Stimulated activated effector memory CD8-positive, alpha-beta T cell treated with anti-CD3 and anti-CD28 coated beads, Interleukin-12 subunit alpha, Interleukin-12 subunit beta, amount 100 ng/mL, for 72 hours (primary cell): ENCODE measurements around the gene FAM131A.

ENCODE experiments used
- ATAC-seq: fragments of 150-1000 bp; cut with Tn5 transposase; 2 replicates; pipeline ENCODE4 v1.10.0; 2021
- DNase-seq, 2 donors: peaks; one replicate each; pipeline ENCODE4 v3.0.0; 2021 to 2022; ENCODE audit warnings: low spot score in 2 of 2
- H3K27ac Mint-ChIP-seq: one replicate; pipeline ENCODE4 v1.8.0; 2022; ENCODE audit warnings: mild to moderate bottlenecking, mixed read lengths
- H3K36me3 Mint-ChIP-seq: one replicate; pipeline ENCODE4 v1.8.0; 2022; ENCODE audit warnings: mild to moderate bottlenecking, mixed read lengths
- H3K4me1 Mint-ChIP-seq: one replicate; pipeline ENCODE4 v1.8.0; 2022; ENCODE audit warnings: mixed read lengths
- H3K4me3 Mint-ChIP-seq: one replicate; pipeline ENCODE4 v1.8.0; 2022; ENCODE audit warnings: mild to moderate bottlenecking, mixed read lengths
- H3K9me3 Mint-ChIP-seq: one replicate; pipeline ENCODE4 v1.8.0; 2022; ENCODE audit warnings: mixed read lengths

Gene FAM131A

DNA sequence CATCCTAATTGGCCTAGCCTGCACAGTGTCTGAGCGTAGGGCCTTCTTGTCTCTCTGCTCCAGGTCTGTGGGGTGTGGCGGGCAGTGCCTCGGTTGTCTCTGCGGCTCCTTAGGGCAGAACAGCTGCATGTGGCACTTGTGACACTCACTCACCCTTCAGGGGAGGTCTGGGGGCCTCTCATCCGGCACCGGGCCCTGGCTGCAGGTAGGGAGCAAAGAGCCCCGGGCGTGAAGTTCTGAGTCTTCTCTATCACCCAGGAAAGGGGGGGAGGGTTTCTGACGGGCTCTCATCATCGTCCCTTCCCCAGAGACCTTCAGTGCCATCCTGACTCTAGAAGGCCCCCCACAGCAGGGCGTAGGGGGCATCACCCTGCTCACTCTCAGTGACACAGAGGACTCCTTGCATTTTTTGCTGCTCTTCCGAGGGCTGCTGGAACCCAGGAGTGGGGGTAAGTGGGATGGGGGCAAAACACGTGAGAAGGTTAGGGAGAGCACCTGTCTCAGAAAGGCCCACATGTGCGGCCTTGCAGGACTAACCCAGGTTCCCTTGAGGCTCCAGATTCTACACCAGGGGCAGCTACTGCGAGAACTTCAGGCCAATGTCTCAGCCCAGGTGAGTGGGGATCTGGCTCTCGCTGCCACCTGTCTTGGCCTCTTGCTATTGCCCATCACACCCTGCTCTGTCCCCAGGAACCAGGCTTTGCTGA, 45.1 kb downstream of the FAM131A start:
- H3K27ac Mint-ChIP-seq, result no peak overlapping the region
- no peak for ATAC-seq
- no peaks in the 10 kb centered on the region for H3K4me1 Mint-ChIP-seq
- no peaks in the 10 kb centered on the region for H3K36me3 Mint-ChIP-seq
- no peak for DNase-seq
- no peak overlapping the region for H3K4me3 Mint-ChIP-seq
- no peaks in the 10 kb centered on the region for H3K9me3 Mint-ChIP-seq

DNA sequence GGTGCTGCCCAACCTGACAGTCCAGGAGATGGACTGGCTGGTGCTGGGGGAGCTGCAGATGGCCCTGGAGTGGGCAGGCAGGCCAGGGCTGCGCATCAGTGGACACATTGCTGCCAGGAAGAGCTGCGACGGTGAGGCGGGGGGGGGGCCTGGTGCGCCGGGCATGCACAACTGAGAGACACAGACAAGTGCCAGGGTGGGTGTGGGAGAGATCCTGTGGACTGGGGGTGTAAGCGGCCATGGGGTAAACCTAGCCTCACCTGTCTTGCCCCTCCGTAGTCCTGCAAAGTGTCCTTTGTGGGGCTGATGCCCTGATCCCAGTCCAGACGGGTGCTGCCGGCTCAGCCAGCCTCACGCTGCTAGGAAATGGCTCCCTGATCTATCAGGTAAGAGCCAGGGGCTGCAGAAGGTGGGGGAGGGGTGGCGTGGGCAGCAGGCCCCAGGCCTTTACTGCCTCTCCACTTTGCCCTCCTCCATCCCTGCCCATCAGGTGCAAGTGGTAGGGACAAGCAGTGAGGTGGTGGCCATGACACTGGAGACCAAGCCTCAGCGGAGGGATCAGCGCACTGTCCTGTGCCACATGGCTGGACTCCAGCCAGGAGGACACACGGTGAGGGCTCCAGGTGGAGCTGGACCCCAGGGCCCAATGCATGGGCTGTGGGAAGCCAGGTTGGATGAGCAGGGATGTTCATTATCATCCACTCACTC, 45.8 kb downstream of the FAM131A start:
- no peak overlapping the region for H3K27ac Mint-ChIP-seq
- no peaks in the 10 kb centered on the region for H3K36me3 Mint-ChIP-seq
- no peak overlapping the region for H3K4me3 Mint-ChIP-seq
- no peaks in the 10 kb centered on the region for H3K9me3 Mint-ChIP-seq
- ATAC-seq (no peak), DNase-seq (no peak)
- no peaks in the 10 kb centered on the region for H3K4me1 Mint-ChIP-seq

DNA sequence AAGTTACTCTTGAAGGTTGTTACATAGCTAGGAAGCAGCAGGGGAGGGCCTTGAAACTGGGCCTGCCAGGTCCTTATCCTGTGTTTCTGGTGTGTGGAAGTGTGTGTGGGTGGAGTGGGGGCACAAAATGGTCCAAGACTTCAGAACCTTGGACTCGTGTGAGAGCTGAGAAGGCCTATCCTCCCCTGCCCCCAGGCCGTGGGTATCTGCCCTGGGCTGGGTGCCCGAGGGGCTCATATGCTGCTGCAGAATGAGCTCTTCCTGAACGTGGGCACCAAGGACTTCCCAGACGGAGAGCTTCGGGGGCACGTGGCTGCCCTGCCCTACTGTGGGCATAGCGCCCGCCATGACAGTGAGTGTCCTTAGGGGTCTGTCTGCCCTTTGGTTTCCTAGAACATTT, 46.9 kb downstream of the FAM131A start:
- Mint-ChIP-seq H3K27ac (no peak overlapping the region), H3K4me3 (no peak overlapping the region), H3K9me3 (no peaks in the 10 kb centered on the region), H3K4me1 (no peaks in the 10 kb centered on the region), H3K36me3 (no peaks in the 10 kb centered on the region)
- DNase-seq (no peak), ATAC-seq (no peak)

DNA sequence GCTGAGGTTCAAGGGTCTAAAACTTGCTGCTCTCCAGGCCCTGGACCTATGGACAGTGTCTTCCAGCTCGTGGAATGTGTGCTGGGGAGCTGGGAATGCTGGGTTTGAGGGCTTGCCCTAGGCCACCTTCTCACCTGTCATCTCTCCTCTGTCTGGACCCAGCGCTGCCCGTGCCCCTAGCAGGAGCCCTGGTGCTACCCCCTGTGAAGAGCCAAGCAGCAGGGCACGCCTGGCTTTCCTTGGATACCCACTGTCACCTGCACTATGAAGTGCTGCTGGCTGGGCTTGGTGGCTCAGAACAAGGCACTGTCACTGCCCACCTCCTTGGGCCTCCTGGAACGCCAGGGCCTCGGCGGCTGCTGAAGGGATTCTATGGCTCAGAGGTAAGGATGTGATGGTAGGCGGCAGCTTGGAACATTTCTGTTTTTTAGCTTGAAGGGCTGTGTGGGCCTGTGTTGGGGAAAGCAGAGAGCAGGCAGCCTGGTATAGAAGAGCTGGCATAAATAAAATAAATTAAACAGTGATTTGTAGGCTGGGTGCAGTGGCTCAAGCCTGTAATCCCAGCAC, 47.5 kb downstream of the FAM131A start:
- H3K9me3 Mint-ChIP-seq, result no peaks in the 10 kb centered on the region
- no peak for ATAC-seq
- H3K4me3 Mint-ChIP-seq, result no peak overlapping the region
- no peaks in the 10 kb centered on the region for H3K4me1 Mint-ChIP-seq
- no peaks in the 10 kb centered on the region for H3K36me3 Mint-ChIP-seq
- DNase-seq, result no peak
- H3K27ac Mint-ChIP-seq, result no peak overlapping the region

DNA sequence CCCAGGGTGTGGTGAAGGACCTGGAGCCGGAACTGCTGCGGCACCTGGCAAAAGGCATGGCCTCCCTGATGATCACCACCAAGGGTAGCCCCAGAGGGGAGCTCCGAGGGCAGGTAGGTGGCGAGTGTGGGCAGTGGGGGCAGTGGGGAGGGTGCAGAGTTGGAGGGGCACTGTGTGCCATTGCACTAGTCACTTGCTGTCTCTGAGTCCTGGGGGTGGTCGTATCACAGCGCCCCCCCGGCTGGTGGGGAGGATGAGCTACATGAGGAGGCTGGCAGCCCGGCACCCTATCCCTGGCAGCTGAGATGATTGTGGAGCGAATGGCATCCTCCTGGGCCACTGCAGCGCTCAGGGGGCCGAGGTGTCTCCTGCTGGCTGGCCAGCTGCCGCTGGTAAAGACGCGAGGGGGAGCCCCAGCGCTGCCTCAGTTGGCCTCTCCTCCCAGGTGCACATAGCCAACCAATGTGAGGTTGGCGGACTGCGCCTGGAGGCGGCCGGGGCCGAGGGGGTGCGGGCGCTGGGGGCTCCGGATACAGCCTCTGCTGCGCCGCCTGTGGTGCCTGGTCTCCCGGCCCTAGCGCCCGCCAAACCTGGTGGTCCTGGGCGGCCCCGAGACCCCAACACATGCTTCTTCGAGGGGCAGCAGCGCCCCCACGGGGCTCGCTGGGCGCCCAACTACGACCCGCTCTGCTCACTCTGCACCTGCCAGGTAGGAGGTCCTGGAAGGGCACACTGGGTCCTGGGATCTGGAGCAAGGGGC, 48.8 kb downstream of the FAM131A start:
- no peak overlapping the region for H3K27ac Mint-ChIP-seq
- H3K36me3 Mint-ChIP-seq, result no peaks in the 10 kb centered on the region
- H3K4me1 Mint-ChIP-seq, result no peaks in the 10 kb centered on the region
- ATAC-seq (no peak), DNase-seq (no peak)
- no peak overlapping the region for H3K4me3 Mint-ChIP-seq
- H3K9me3 Mint-ChIP-seq, result no peaks in the 10 kb centered on the region

DNA sequence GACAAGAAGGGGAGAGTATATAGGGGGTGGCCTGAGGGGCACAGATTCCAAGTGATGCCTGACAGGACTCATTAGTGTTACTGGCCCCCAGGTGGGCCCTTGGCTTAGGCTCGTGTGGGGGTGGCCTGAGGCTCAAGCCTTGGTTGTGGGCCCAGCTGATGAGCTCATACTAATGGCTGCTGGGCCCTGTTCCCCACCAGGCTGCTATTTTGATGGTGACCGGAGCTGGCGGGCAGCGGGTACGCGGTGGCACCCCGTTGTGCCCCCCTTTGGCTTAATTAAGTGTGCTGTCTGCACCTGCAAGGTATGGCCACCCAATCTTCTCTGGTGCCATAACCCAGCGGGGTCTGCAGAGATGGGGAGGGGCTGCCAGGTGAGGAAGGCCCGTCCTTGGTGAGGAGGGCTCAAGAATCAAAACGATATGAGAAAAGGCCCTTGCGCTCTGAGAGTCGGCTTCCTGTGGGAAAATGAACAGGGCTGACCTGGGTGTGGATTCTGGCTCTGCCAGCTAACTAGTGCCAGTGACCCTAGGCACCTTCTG, 49.8 kb downstream of the FAM131A start:
- no peaks in the 10 kb centered on the region for H3K36me3 Mint-ChIP-seq
- no peaks in the 10 kb centered on the region for H3K4me1 Mint-ChIP-seq
- H3K4me3 Mint-ChIP-seq, result no peak overlapping the region
- no peak overlapping the region for H3K27ac Mint-ChIP-seq
- no peak for DNase-seq
- no peaks in the 10 kb centered on the region for H3K9me3 Mint-ChIP-seq
- ATAC-seq, result no peak

DNA sequence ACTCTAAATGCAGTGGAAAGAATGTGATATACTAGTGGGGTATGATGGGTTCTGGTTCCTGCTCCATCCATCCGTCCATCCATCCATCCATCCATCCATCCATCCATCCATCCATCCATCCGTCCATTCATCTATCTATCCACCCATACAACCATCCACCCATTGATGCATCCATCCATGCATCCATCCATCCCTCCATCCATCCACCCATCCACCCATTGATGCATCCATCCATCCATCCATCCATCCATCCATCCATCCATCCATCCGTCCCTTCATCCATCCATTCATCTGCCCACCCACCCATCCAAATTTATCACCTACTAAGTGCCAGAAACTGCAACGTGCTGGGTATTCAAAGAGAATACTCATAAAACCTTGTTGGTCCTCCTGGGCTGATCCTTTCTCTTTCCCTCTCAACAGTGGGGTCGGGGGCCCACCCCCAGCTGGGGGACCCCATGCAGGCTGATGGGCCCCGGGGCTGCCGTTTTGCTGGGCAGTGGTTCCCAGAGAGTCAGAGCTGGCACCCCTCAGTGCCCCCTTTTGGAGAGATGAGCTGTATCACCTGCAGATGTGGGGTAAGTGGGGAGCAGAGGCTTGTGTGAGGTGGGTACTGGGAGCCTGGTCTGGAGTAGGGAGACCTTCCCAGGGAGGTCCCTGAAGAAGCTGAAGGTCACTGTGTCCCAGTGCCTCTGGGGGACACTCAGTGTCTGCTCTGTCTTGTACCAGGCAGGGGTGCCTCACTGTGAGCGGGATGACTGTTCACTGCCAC, 51.0 kb downstream of the FAM131A start:
- ATAC-seq (no peak), DNase-seq (no peak)
- no peaks in the 10 kb centered on the region for H3K36me3 Mint-ChIP-seq
- H3K4me3 Mint-ChIP-seq, result no peak overlapping the region
- no peaks in the 10 kb centered on the region for H3K4me1 Mint-ChIP-seq
- H3K27ac Mint-ChIP-seq, result no peak overlapping the region
- no peaks in the 10 kb centered on the region for H3K9me3 Mint-ChIP-seq

DNA sequence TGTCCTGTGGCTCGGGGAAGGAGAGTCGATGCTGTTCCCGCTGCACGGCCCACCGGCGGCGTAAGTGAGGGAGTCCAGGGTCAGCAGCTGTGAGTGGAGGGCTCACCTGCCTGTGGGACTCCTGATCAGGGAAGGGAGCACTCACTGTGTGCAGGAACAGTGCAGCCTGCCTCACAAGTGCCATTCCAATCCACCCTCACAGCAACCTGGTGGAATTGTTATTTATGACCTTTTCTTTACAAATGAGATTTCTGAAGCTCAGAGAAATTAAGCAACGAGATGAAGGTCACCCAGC, 51.5 kb downstream of the FAM131A start:
- no peaks in the 10 kb centered on the region for H3K36me3 Mint-ChIP-seq
- no peak for DNase-seq
- H3K4me1 Mint-ChIP-seq, result no peaks in the 10 kb centered on the region
- H3K9me3 Mint-ChIP-seq, result no peaks in the 10 kb centered on the region
- no peak for ATAC-seq
- no peak overlapping the region for H3K4me3 Mint-ChIP-seq
- no peak overlapping the region for H3K27ac Mint-ChIP-seq

DNA sequence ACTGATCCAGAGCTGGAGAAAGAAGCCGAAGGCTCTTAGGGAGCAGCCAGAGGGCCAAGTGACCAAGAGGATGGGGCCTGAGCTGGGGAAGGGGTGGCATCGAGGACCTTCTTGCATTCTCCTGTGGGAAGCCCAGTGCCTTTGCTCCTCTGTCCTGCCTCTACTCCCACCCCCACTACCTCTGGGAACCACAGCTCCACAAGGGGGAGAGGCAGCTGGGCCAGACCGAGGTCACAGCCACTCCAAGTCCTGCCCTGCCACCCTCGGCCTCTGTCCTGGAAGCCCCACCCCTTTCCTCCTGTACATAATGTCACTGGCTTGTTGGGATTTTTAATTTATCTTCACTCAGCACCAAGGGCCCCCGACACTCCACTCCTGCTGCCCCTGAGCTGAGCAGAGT, 52.0 kb downstream of the FAM131A start:
- H3K27ac Mint-ChIP-seq, result no peak overlapping the region
- H3K4me1 Mint-ChIP-seq, result no peaks in the 10 kb centered on the region
- H3K4me3 Mint-ChIP-seq, result no peak overlapping the region
- H3K36me3 Mint-ChIP-seq, result no peaks in the 10 kb centered on the region
- DNase-seq (no peak), ATAC-seq (no peak)
- H3K9me3 Mint-ChIP-seq, result no peaks in the 10 kb centered on the region

DNA sequence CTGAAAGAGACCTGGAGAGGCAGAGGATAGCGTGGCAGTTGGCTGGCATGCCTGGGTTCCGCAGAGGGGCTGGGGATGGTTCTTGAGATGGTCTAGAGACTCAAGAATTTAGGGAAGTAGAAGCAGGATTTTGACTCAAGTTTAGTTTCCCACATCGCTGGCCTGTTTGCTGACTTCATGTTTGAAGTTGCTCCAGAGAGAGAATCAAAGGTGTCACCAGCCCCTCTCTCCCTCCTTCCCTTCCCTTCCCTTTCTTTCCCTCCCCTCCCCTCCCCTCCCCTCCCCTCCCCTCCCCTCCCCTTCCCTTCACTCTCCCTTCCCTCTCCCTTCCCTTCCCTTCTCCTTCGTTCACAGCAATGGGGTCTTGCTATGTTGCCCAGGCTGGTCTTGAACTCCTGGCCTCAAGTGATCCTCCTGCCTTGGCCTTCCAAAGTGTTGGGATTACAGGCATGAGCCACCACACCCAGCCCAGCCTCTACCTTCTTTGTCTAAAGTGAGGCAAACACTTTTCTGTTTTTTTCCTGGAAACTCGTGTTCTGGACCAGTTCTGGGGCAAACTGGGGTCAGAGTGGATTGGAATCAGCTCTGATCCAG, 52.6 kb downstream of the FAM131A start:
- no peak for DNase-seq
- Mint-ChIP-seq H3K27ac (no peak overlapping the region), H3K9me3 (no peaks in the 10 kb centered on the region), H3K36me3 (no peaks in the 10 kb centered on the region), H3K4me1 (no peaks in the 10 kb centered on the region), H3K4me3 (no peak overlapping the region)
- ATAC-seq, result no peak

DNA sequence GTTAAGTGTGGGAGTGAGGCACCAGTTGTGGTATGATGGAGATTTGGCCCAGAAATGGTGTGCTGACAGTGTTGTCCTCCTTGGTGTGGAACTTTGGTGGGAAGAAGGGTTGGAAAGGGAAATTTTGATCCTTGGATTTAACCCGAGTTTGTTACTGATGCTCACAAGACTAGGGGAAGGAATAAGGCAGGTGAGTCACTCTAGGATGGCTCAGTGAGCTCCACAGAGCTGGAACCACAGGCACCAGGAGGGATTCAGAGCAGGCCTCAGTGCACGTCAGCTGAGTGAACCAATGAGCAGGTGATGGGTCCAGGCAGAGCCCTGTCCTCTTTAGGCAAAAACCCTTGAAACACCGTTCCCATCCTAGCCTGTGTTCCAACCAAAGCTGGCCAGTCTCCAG, 53.9 kb downstream of the FAM131A start:
- Mint-ChIP-seq H3K36me3 (no peaks in the 10 kb centered on the region), H3K27ac (no peak overlapping the region), H3K9me3 (no peaks in the 10 kb centered on the region), H3K4me1 (no peaks in the 10 kb centered on the region), H3K4me3 (no peak overlapping the region)
- ATAC-seq (no peak), DNase-seq (no peak)

DNA sequence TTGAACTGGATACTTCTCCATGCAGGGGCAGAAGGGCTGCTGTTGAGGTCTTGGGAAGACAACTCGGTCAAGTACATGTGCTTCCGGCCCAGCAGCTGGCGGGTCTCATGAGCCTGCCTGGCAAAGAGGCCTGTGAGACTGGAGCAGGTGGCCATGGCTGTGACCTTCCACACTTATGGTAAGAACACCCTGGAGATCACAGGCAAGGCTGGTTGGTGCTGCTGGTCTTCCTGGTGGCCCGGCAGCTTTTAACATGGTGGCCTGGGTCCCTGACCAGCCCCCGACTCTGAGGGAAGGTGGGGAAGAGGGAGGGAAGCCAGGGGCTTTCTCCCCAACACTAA, 57.9 kb downstream of the FAM131A start:
- no peak overlapping the region for H3K27ac Mint-ChIP-seq
- no peaks in the 10 kb centered on the region for H3K4me1 Mint-ChIP-seq

More for the DNA sequence above, 57.9 kb downstream of the FAM131A start:
- Mint-ChIP-seq H3K9me3 (no peaks in the 10 kb centered on the region), H3K4me3 (no peak overlapping the region), H3K36me3 (no peaks in the 10 kb centered on the region)
- ATAC-seq, result no peak
- no peak for DNase-seq
